Measurements from ENCODE around the gene C4B.
"Not testable (repeated sequence)": the region's sequence is repeated elsewhere in the genome, so short reads cannot be mapped to it uniquely, and the experiment has no call there.

The C4B gene

DNA sequence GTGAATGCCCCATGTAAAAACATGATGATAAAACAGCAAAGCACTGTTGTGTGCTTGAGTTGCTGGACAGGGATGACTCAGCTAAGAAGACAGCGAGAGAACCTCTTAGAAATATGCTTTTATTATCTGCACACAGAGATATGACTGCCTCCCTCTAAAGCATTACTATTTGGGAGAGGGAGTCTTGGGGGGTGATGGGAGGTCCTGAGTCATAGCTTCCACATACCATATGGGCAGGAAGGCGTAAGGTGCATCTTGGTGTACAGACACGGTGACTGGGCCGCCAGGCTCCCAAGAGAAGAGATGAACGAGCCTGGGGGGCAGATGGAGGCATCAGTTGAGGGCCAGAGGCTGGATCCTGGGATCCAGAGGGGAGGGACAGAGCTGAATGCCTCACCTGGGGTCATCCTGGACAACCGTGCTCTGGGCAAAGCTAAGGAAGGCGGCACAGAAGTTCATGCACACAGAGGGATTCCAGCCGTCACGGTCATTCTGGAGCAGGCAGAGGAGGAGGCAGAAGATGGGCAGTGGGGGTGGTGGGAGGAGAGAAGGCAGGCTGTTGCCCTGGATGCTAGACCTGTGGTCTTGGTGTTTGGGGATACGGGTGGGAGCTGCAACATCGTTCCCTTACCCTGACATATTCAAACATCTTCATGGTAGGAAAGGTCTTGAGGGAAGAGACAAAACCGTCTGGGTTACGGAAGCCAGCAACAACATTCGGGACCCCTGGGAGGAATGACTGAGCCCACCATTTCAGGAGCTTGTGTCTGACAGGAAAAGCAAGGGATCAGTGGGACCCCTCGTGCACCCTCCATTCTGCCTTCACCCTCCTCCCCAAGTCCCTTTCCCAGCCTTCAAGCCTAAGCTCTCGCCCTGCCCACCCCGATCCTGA, 44.6 kb upstream of the C4B start:
- TF ChIP-seq, protein P1, sequence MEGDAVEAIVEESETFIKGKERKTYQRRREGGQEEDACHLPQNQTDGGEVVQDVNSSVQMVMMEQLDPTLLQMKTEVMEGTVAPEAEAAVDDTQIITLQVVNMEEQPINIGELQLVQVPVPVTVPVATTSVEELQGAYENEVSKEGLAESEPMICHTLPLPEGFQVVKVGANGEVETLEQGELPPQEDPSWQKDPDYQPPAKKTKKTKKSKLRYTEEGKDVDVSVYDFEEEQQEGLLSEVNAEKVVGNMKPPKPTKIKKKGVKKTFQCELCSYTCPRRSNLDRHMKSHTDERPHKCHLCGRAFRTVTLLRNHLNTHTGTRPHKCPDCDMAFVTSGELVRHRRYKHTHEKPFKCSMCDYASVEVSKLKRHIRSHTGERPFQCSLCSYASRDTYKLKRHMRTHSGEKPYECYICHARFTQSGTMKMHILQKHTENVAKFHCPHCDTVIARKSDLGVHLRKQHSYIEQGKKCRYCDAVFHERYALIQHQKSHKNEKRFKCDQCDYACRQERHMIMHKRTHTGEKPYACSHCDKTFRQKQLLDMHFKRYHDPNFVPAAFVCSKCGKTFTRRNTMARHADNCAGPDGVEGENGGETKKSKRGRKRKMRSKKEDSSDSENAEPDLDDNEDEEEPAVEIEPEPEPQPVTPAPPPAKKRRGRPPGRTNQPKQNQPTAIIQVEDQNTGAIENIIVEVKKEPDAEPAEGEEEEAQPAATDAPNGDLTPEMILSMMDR (IDR thresholded peaks at IDR 0.05; ENCODE audit: insufficient read depth, low read depth, low read length, missing control alignments) = no peak
- DNase-seq (ENCODE audit: low read depth) = no peak
- H3K4me3 ChIP-seq (ENCODE audit: low read depth, low read length) = no peak overlapping the region

DNA sequence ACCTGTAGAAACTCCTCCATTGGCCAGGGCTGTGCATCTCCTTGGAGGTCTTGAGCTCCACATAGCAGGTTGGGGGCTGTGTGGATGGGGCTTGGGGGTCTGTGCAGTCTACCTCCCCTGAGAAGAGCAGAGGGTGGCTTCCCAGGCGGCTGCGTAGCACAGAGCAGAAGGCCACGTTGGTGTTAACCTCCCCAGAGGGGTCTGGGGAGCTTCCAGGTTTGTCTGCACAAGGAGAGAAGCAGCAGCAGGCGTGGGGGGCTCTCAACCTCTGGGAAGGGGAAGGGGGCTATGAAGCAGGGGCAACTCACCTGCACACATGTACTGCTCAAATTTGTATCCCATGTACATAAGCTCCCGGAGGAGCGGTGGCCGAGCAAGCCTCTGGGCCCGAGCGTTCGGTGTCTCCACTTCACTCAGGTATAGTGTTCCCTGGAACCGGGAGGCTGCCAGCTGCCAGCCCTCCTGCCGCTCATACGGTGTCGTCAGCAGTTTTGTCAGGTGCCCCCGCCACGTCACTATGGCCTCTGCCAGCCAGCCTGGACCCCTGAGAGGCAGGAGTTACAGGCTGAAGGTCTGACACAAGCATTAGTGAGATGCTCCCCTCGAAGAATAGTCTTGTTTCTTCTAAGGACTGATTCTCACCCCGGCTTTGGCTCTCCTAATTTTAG, 43.9 kb upstream of the C4B start:
- TF ChIP-seq, protein P1 (IDR thresholded peaks at IDR 0.05; ENCODE audit: insufficient read depth, low read depth, low read length, missing control alignments) = no peak
- peak overlapping the region; percentile 74 for H3K4me3 ChIP-seq (ENCODE audit: low read depth, low read length)
- DNase-seq (ENCODE audit: low read depth) = no peak

DNA sequence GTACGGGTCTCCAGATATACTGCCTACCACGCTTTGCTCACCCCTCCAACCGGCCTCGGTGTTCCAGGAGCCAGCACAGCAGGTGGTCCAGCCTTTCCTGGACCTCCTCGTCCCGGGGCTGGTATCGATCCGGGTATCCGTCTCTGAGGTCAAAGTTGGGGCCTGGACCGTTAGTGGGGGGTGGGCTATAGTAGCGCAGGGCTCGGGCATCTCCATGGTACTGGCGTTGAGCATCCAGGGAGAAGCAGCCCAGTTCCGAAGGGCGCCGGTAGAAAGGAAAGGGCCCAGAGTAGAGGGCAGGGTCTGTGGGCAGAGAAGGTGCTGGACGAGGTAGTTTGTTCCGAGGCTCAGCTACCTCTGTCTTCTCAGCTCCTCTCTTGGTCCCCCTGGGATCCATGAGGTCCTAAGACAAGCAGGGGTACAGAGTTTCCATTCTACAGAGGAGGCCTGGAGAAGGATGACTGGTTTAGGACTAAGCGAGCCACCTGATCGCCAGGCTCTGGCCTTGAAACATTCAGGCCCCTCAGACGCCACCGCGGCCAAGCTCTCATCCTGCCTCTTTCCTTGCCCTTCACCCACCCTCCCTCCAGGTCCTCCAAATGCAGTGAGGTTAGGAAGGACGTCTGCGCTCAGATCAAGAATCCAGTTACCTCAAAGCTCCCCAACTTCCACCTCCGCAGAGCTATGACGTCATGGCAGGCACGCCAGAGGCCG, 43.2 kb upstream of the C4B start:
- peak overlapping the region; percentile 74 for H3K4me3 ChIP-seq (ENCODE audit: low read depth, low read length)
- DNase-seq (ENCODE audit: low read depth) = no peak
- TF ChIP-seq, protein P1 (IDR thresholded peaks at IDR 0.05; ENCODE audit: insufficient read depth, low read depth, low read length, missing control alignments) = no peak

DNA sequence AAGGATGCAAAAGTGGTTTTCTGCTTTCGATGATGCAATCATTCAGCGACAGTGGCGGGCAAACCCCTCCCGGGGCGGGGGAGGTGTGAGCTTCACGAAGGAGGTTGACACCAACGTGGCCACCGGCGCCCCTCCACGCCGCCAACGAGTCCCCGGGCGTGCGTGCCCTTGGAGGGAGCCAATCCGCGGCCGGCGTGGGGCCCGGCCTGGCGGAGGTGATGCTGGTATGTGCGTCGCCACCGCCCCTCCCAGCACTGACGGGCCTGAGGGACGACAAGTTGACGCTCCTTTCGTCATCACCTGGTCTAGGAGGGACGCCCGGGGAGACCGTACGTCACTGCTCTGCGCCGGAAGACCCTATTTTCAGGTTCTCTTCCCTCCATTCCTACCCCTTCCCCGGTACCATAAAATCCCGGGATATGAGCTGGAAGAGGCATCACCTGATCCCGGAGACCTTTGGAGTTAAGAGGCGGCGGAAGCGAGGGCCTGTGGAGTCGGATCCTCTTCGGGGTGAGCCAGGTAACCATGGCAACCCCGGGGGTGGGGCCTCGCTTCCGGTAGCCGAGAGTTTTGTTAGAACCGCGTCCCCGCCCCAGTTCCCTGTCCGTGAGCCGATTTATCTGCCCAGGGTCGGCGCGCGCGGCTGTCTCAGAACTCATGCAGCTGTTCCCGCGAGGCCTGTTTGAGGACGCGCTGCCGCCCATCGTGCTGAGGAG, 42.4 kb upstream of the C4B start, which contains the start of gene DXO:
Gene DXO (minus strand): TSS at position 146 of the 716 bp plus-strand sequence. CDS start 463 bp downstream, outside the sequence.
- H3K4me3 ChIP-seq (ENCODE audit: low read depth, low read length) = peak within 1 kb of the TSS; percentile 74
- DNase-seq (ENCODE audit: low read depth) = peak; percentile 99
- TF ChIP-seq, protein P1 (IDR thresholded peaks at IDR 0.05; ENCODE audit: insufficient read depth, low read depth, low read length, missing control alignments) = no peak

DNA sequence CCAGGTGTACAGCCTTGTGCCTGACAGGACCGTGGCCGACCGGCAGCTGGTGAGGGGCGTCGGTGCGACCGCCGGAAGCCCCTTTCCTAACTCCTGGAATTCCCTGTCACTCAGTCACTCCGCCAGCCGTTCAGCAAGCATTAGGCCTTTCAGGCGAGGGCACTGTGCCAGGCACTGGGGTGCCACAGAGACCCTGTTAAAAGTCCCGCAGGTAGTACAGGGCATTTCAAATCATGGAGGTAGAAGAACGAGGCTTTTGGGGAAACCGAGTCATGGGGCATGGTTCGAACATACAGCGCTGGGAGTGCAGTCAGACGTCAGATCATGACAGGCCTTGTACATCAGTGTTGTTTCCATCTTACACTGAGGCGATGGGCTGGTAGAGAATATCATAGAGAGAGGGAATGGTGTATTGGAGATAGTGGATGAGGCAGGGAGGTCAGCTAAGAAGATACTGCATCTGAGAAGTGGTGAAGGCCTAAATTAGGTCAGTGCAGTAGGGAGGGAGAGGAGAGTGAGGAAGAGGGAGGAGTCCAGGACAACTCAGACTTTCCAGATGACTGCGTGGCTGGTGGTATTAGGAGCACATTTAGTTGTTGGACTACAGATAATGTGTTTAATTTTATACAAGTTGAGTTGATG, 41.8 kb upstream of the C4B start:
- H3K4me3 ChIP-seq (ENCODE audit: low read depth, low read length) = peak overlapping the region; percentile 74
- TF ChIP-seq, protein P1 (IDR thresholded peaks at IDR 0.05; ENCODE audit: insufficient read depth, low read depth, low read length, missing control alignments) = no peak
- DNase-seq (ENCODE audit: low read depth) = no peak

DNA sequence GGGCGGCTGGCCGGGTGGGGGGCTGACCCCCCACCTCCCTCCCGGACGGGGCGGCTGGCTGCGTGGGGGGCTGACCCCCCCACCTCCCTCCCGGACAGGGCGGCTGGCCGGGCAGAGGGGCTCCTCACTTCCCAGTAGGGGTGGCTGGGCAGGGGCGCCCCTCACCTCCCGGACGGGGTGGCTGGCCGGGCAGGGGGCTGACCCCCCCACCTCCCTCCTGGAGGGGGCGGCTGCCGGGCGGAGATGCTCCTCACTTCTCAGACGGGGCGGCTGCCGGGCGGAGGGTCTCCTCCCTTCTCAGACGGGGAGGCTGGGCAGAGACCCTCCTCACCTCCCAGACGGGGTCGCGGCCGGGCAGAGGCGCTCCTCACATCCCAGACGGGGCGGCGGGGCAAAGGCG, 38.5 kb upstream of the C4B start:
- not testable (repeated sequence) for DNase-seq (ENCODE audit: low read depth); H3K4me3 ChIP-seq (ENCODE audit: low read depth, low read length)

Data from GM12865 (cell line).